ENCODE measurements around the gene HHAT.

HHAT gene

DNA sequence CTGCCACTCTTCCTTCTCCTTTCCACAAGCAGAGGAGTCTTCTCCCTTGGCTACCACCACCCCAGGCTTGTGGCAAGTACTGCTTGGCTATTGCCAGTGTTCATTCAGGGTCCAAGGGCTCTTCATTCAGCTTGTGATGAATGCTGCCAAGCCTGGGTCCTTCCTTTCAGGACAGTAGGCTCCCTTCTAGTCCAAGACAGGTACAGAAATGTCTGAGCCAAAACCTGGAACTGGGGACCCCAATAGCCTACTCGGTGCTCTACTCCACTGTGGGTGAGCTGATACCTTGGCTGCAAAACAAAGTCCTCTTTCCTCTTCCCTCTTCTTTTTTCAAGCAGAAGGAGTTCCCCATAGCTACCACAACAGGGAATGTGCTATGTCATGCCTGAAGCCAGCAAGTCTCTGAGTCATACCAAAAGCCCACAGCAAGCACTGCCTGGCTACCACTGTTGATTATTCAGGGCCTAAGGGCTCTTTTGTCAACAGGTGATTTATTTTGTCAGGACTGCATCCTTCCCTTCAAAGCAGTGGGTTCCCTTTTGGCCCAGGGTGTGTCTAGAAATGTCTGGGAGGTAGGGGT is 268.9 kb downstream of the HHAT start:
- TF ChIP-seq, protein P1, sequence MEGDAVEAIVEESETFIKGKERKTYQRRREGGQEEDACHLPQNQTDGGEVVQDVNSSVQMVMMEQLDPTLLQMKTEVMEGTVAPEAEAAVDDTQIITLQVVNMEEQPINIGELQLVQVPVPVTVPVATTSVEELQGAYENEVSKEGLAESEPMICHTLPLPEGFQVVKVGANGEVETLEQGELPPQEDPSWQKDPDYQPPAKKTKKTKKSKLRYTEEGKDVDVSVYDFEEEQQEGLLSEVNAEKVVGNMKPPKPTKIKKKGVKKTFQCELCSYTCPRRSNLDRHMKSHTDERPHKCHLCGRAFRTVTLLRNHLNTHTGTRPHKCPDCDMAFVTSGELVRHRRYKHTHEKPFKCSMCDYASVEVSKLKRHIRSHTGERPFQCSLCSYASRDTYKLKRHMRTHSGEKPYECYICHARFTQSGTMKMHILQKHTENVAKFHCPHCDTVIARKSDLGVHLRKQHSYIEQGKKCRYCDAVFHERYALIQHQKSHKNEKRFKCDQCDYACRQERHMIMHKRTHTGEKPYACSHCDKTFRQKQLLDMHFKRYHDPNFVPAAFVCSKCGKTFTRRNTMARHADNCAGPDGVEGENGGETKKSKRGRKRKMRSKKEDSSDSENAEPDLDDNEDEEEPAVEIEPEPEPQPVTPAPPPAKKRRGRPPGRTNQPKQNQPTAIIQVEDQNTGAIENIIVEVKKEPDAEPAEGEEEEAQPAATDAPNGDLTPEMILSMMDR (IDR thresholded peaks at IDR 0.05; ENCODE audit: borderline replicate concordance, control extremely low read depth, extremely low read depth, insufficient read depth, missing control alignments), result no peak
- in situ Hi-C loops (cut with MboI; ENCODE audit: low sequenced_read_pairs, unreplicated experiment), result no loop called here
- no peak for DNase-seq (ENCODE audit: low spot score)

DNA sequence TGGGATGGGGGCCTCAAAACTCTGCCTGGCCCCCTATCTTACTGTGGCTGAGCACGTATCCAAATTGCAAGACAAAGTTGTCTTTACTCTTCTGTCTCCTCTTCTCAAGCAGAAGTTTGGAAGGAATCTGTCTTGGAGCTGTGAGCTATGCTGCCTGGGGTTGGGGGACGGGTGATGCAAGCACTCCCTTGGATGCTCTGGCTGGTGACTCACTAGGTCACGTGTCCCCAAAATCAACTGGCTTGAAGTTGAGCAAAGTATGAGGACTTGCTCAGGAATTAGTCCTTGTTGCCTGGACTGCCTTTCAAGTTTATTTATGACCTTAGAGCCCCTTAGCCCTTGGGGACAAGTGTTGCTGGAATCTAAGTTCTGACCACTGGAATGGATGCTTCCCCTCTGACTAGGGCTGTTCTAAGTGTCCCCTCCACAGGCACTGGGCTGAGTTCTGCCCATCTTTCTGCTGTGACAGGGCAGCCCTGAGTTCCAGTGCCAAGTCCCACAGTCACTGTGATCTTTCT is 269.5 kb downstream of the HHAT start:
- TF ChIP-seq, protein P1 (IDR thresholded peaks at IDR 0.05; ENCODE audit: borderline replicate concordance, control extremely low read depth, extremely low read depth, insufficient read depth, missing control alignments), result no peak
- no peak for DNase-seq (ENCODE audit: low spot score)
- in situ Hi-C loops (cut with MboI; ENCODE audit: low sequenced_read_pairs, unreplicated experiment), result no loop called here

- TF ChIP-seq, protein P1 (IDR thresholded peaks at IDR 0.05; ENCODE audit: borderline replicate concordance, control extremely low read depth, extremely low read depth, insufficient read depth, missing control alignments), result no peak
These were observed 271.9 kb downstream of the HHAT start for GRCh38 chr1:210600421-210601159.

DNA sequence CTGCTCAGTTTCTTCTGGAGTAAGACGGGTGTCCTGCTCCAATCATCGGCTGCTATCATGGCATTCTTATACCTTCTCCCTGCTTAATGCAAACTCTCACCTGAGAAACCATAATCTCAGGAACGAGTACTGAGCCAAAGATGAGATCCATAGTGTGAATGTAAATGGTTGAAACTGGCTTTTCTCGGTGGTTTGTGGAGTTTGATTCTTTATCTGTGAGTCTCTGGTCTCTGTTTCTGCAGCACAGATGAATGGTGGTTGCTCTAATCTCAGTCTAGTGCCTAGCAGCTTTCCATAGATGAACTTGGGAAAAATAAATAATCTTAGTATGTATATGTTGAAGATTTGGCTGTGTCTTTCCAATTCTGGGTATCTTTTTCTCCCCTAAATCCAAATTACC is 274.4 kb downstream of the HHAT start:
- TF ChIP-seq, protein P1 (IDR thresholded peaks at IDR 0.05; ENCODE audit: borderline replicate concordance, control extremely low read depth, extremely low read depth, insufficient read depth, missing control alignments), result no peak
- no peak for DNase-seq (ENCODE audit: low spot score)
- in situ Hi-C loops (cut with MboI; ENCODE audit: low sequenced_read_pairs, unreplicated experiment), result no loop called here

More at GRCh38 chr1:210600421-210601159, 271.9 kb downstream of the HHAT start:
- in situ Hi-C loops (cut with MboI; ENCODE audit: low sequenced_read_pairs, unreplicated experiment), result no loop called here
- no peak for DNase-seq (ENCODE audit: low spot score)

GRCh38 chr1:210605099-210605498 is 276.4 kb downstream of the HHAT start:
- TF ChIP-seq, protein P1 (IDR thresholded peaks at IDR 0.05; ENCODE audit: borderline replicate concordance, control extremely low read depth, extremely low read depth, insufficient read depth, missing control alignments), result no peak
- no peak for DNase-seq (ENCODE audit: low spot score)
- in situ Hi-C loops (cut with MboI; ENCODE audit: low sequenced_read_pairs, unreplicated experiment), result no loop called here

GRCh38 chr1:210607361-210607760 is 278.7 kb downstream of the HHAT start:
- in situ Hi-C loops (cut with MboI; ENCODE audit: low sequenced_read_pairs, unreplicated experiment), result no loop called here
- DNase-seq (ENCODE audit: low spot score), result no peak
- TF ChIP-seq, protein P1 (IDR thresholded peaks at IDR 0.05; ENCODE audit: borderline replicate concordance, control extremely low read depth, extremely low read depth, insufficient read depth, missing control alignments), result no peak

All from GM13976 (cell line).